Adipose tissue (tissue), 3 donors: Measurements from ENCODE around the gene MEMO1. TPM values are rescaled to one million over a fixed set of nuclear protein-coding genes. Genes with fewer than 3 reads are reported as not detected.

ENCODE experiments used
- H3K27ac ChIP-seq: one replicate; pipeline ENCODE4 v1.5.1; 2013; ENCODE audit warnings: low read depth, low read length
- WGBS, 3 donors: extraction: QIAGEN DNeasy Blood & Tissue Kit; methylation state at CpG; one replicate each; pipeline ENCODE4 v1.1.7; 2013; 5-methylcytosine and 5-hydroxymethylcytosine counted together
- polyA plus RNA-seq, 3 donors: library from polyadenylated mRNA; stranded (reverse); fragments of 200-250 nt; gene quantifications; one replicate each; pipeline ENCODE4 v1.2.3, GENCODE V29; 2013
- donor health status: healthy with polysubstance abuse.
- donor health status: Bipolar disorder and iron deficiency.
- donor health status: healthy.

MEMO1 gene
- polyA plus RNA-seq, 3 donors = 16.4 to 30.0 (median 29.8) TPM

DNA sequence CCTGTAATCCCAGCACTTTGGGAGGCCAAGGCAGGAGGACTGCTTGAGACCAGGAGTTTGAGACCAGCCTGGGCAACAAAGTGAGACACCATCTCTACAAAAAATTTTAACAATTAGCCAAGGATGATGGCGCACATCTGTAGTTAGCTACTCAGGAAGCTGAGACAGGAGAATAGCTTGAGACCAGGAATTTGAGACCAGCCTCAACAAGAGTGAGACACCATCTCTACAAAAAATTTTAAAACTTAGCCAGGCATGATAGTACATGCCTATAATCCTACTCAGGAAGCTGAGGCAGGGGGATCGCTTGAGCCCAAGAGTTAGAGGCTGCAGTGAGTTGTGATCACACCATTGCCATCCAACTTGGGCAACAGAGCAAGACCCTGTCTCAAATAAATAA is 7.0 kb downstream of the MEMO1 start:
- no peak overlapping the region for H3K27ac ChIP-seq
- WGBS, 3 donors = 94 to 100% (median 94%) methylated on average over 2 of the region's 2 CpGs

DNA sequence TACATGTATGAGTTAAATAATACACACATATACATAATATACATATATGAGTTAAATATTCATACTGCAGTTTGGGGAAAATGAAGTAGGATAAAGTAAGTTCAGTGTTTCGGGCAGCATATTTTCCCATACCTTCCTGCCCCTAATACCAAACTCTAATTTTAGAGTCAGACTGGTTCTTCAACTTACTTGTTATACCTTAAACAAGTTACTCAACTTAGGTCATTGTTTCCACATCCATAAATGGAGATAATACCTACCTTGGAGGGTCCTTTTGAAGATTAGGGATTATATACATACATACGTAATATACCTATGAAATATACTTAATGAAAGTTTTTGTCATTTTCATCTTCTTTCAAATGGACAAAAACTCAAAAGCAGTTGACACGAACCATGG is 8.4 kb downstream of the MEMO1 start:
- 85 to 93% (median 90%) methylated on average over 3 of the region's 3 CpGs for WGBS, 3 donors
- no peak overlapping the region for H3K27ac ChIP-seq

DNA sequence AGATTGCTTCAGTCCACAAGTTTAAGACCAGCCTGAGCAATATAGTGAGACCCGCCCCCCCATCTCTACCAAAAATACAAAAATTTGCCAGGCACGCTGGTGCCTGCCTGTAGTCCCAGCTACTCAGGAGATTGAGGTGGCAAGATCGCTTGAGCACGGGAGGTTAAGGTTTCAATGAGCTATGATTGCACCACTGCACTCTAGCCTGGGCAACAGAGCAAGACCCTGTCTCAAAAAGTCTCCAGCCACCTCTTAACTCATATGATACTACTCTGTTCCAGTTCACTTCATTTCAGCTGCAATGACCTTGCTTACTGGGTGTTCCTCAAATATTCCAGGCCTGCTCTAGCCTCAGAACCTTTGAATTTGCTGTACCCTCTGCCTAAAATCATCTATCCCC is 11.4 kb downstream of the MEMO1 start:
- WGBS, 3 donors = 95 to 99% (median 98%) methylated on average over 4 of the region's 4 CpGs
- H3K27ac ChIP-seq = no peak overlapping the region

DNA sequence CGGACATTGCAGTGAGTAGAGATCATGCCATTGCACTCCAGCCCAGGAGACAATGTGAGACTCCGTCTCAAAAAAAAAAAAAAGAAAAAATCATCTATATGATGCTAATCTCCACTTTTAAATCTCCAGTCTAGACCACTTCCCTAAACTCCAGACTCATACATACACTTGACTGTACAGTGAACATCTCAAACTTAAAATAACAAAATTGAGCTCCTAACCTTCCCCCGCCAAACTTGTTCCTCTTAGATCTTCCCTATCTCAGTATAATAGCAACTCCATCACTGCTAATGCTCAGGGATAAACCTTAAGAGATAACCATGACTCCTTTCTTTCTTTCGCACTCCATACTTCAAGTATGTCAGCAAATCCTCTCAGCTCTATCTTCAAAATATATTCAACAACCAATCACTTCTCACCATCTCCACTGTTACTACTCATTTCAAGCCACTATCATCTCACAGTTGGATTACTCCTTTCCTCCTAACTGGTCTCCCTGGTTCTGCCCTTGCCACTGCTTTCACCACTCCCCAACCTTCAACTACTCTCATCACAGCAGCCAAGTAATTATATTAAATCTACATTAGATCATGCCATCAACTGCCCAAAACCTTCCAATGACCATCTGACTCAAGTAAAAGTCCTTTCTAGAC is 12.0 kb downstream of the MEMO1 start:
- no peak overlapping the region for H3K27ac ChIP-seq
- 78 to 93% (median 83%) methylated on average over 4 of the region's 4 CpGs for whole genome bisulfite sequencing, 3 donors

DNA sequence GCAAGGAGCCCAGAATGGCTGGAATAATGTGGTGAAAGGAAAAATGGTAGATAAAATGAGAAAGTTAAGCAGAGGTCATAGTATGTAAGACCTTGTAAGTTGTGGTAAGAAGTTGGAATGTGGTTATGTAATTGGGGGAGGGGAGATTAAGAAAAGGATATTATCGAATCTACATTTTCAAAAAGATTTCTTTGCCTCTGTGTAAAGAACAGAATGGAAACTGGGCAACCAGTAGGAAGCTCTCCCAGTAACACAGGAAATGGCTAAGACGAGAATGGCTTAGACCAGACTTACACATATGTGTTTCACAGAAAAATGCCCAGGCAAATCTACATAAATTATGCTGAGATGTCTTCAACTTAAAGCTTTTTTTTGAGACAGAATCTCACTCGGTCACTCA is 13.2 kb downstream of the MEMO1 start:
- no peak overlapping the region for H3K27ac ChIP-seq
- 63 to 75% (median 69%) methylated on average over 3 of the region's 3 CpGs for WGBS, 3 donors

DNA sequence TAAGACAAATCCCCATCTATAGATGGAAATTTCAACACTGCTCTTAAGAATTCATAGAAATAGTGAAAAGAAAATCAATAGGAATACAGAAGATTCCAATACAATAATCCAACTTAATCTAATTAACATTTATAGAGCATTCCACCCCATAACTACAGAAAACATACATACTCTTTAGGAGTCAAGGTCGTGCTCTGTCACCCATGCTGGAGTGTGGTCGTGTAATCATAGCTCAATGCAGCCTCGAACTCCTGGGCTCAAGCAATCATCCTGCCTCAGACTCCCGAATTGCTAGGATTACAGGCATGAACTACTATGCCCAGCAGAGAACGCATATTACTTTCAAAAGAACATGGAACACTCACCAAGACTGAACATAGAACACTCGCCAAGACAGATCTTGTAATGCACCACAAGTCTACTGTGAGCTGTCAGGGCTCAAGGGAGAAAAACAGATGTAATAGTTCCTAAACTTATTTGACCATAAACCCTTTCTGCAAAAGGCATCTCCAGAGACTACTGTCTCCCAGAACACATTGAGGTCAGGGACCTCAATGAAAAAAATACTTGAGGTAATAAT is 14.1 kb downstream of the MEMO1 start:
- WGBS, 3 donors = 86 to 88% (median 88%) methylated on average over 6 of the region's 6 CpGs
- H3K27ac ChIP-seq = no peak overlapping the region

DNA sequence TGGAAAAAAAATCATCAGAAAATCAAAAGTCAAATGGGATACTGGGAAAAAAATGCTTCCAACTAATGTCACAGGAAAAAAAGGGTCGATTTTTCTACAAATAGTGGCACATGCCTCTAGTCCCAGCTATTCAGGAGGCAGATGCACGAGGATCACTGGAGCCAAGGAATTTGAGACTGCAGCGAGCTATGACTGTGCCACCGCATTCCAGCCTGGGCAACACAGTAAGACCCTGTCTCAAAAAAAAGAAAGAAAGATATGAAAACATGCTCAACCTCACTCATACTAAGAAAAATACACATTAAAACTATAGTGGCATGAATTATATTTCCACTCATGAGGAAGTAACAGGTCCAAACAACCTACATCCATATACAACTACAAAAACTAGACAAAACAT is 17.9 kb downstream of the MEMO1 start:
- 93 to 95% (median 93%) methylated on average over 4 of the region's 4 CpGs for WGBS, 3 donors
- H3K27ac ChIP-seq = no peak overlapping the region

DNA sequence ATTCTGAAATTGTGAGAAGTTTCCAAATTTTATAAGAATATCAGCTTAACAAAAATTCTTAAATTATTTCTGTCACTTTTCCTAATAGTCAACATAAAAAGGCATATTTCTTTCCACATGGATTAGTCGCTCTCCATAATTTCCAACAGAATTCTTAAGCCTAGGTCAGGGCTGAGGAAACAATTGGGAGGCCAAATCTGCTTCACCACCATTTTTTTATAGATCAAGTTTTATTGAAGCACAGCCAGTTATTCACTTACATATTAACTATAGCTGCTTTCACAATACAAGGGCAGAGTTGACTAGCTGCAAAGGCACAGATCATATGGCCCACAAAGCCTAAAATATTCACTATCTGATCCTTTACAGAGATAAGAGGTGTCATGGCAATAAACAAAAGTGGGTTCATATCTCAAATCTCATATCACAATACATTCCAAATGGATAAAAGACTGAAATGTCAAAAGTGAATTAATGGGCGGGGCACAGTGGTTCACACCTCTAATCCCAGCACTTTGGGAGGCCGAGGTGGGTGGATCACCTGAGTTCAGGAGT is 18.7 kb downstream of the MEMO1 start:
- no peak overlapping the region for H3K27ac ChIP-seq
- WGBS, 3 donors = 91 to 98% (median 93%) methylated on average over 3 of the region's 3 CpGs

DNA sequence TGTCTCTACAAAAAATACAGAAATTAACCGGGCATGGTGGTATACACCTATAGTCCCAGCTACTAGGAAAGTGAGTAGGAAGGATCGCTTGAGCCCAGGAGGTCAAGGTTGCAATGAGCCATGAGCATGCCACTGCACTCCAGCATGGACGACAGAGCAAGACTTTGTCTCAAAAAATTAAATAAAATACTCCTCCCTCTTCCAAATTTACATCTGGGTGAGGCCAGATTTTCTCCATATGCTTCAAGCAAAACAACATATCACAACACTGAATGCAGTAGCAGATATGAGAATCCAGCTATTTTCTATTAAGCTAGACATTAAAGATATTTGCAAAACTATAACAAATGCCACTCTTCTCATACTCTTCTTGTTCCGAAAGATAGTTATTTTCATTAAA is 20.9 kb downstream of the MEMO1 start:
- WGBS, 3 donors = 94 to 97% (median 96%) methylated on average over 4 of the region's 4 CpGs
- H3K27ac ChIP-seq = no peak overlapping the region

DNA sequence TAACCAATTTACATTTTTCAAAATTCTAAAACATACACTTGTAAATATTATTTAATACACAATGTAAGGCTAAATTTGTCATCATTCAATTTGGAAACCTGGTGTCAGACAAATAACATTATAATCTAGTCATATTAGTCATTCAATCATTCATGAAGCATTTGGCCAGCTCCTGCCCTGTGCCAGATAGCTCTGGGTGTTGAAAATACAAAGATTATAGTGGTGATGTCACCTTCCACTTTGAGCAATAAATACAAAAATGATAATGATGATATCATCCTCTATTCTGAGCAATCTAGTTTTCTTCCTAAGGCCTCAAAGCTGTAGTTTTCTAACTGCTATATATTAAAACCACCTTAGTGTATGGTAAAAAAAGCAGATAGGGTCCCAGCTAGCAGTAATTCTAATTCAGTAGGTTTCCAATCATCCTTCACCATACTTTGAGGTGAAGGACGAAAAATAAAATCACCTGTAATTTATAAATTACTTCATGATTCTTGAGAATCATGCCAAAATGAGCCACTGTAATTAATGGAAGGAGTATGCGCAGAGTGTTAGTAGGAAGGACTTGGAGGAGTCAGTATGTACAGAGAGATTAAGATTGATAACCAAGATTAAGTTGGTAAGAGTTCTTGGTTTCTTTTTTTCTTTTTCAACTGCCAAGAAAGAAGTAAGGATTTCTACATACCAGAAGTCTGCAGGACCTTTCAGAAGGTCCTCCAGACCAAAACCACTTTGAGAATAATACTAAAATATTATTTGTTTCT is 23.2 kb downstream of the MEMO1 start:
- no peak overlapping the region for H3K27ac ChIP-seq
- 92 to 97% (median 96%) methylated on average over 2 of the region's 2 CpGs for WGBS, 3 donors

DNA sequence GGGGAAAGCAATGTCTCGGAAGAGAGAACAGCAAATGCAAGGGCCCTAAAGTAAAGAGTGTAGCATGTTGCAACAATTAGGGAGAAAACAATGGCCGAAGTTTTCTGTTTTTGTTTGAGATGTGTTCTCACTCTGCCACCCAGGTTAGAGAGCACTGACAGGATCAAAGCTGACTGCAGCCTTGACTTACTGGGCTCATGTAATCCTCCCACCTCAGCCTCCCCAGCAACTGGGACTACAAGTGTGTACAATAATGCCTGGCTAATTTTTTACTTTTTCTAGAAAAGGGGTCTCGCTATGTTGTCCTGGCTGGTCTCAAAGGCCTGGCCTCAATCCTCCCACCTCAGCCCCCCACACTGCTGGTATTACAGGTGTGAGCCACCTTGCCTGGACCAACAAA is 23.9 kb downstream of the MEMO1 start:
- H3K27ac ChIP-seq = no peak overlapping the region
- 77 to 90% (median 90%) methylated on average over 3 of the region's 3 CpGs for WGBS, 3 donors

DNA sequence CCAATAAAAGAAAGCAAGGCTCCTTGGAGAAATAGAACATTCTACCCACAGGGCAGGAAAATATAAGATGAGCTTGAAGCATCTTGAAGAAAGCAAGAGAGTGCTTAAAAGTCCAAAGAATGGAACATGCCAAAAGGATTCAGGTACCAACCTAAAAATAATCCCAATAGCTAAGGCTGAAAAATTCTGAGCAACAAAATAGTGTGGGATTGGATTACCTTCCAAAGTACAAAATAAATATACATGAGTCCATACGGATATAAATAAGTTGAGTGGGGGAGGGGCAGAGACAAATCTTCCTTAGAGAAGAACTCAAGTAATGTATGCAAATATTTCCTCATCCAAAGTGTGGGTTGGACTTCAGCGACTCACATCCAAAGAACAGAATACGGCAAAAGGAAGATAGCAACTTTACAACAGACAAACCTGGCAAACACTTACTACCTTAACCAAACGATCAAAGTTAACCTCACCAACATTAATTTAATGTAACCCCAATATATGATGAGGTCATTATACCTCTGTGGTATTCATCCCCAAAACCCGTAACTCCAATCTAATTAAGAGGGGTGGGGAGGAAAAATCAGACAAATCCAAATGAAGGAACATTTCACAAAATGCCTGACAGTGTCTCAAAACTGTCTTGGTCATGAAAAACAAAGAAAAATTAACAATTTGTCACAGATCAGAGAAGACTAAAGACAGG is 26.9 kb downstream of the MEMO1 start:
- WGBS, 3 donors = 92 to 98% (median 93%) methylated on average over 5 of the region's 5 CpGs
- H3K27ac ChIP-seq = no peak overlapping the region

DNA sequence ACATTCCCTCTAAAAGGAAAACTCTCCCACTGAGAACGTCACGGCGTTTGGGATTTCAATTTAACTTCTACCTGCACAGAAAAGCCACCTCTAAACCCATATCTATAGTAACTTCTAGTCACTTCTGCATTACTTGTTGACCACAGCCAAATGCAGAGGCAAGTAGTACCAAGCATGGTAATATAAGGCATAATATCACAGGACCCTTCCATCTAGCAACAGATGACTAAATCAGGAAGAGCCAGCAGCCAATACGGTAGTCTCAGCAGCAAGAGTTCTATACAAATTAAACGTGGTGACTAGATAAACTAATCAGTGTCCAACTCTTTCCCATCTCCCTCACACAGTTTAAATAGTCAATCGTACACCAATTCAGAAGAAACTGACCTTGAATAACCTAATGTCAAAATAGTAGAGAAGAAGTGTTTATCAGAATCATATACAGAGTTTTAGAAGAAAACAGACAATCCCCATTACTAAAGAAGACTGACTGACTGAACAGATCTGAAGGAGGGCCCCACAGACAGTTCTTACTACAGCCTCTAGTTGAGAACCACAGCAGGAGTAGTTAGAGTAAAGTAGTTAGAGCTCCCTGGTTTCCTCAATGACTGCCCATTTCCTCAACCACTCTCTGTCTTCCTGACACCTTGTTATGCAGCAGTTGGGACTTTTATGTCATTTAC is 30.0 kb downstream of the MEMO1 start:
- no peak overlapping the region for H3K27ac ChIP-seq
- 62 to 65% (median 62%) methylated on average over 6 of the region's 6 CpGs for WGBS, 3 donors

DNA sequence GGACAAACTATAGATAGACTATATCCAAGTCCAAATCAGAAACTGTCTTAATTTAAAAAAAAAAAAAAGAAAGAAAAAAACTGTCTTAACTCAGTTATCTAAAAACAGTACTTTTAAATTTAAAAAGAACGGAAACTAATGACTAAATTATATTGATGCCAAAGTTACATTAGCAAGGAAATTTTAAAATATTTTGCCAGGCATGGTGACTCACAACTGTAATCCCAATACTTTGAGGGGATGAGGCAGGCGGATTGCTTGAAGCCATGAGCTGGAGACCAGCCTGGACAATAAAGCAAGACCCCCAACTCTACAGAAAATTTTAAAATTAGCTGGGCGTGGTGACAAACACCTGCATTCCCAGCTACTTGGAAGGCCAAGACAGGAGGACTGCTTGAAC is 30.9 kb downstream of the MEMO1 start:
- WGBS, 3 donors = 69 to 90% (median 78%) methylated on average over 3 of the region's 3 CpGs
- H3K27ac ChIP-seq = no peak overlapping the region

DNA sequence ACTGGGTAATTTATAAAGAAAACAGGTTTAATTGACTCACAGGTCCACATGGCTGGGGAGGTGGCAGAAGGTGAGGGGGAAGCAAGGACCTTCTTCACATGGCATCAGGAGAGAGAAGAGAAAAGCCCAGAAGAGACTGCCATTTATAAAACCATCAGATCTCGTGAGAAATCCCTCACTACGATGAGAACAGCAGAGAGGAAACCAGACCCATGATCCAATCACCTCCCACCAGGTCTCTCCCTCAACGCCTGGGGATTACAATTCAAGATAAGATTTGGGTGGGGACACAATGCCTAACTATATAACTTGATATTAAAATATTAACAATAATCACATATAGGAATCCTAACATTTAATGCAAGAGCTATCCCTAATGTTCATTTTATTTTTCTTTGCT is 31.8 kb downstream of the MEMO1 start:
- WGBS, 3 donors = 85 to 90% (median 87%) methylated on average over 3 of the region's 3 CpGs
- H3K27ac ChIP-seq = no peak overlapping the region

DNA sequence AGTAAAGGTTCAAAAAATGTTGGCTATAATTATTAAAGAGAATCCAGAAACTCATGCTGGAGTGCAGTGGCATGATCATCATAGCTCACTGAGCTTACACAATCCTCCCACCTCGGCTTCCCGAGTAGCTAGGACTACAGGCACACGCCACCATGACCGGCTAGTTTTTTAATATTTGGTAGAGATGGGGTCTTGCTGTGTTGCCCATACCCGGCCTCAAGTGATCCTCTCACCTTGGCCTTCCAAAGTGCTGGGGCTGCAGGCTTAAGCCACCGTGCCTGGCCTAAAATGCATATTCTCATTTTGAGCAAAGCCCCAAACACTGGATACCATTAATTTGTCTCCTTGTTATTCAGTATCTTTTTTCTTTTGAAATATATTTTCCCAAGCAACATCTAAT is 32.4 kb downstream of the MEMO1 start:
- WGBS, 3 donors = 96 to 99% (median 97%) methylated on average over 6 of the region's 6 CpGs
- H3K27ac ChIP-seq = no peak overlapping the region

DNA sequence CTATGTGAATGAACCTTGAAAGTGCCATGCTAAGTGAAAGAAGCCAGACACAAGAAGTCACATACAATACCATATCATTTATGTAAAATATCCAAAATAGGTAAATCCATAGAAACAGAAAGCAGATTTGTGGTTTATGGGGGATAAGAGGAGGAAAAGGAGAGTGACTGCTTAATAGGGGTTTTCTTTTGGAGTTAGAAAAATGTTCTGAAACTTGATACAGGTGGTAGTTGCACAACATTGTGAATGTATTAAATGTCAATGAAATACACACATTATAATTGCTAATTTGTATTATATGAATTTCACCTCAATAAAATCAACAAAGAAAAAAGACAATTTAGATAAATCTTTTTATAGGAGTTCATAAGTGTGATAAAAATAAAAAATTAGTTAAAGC is 37.1 kb downstream of the MEMO1 start:
- no peak overlapping the region for H3K27ac ChIP-seq

DNA sequence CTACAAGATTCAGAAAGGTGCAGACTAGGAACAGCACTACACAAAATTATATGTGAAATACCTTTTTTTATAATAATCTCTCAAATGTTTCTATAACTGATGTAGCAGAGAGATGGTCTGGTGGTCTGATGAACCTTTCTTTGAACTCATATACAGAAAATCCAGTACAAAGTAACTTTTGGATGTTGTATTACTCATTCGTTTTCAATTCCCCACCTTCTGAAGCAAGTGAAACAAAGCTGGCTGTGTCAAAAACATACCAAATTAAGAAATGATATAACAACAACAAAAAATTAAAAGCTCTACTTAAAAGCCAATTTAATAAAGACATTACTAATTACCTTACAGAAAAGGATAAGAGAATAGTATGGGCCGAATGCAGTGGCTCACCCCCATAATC is 38.7 kb downstream of the MEMO1 start:
- 89 to 97% (median 91%) methylated on average over 2 of the region's 2 CpGs for WGBS, 3 donors
- no peak overlapping the region for H3K27ac ChIP-seq
